IMR-90 (cell line): ENCODE data around the gene MPL. TPM values are rescaled to one million over a fixed set of nuclear protein-coding genes. Genes with fewer than 3 reads are reported as not detected.

Experiments used
- ATAC-seq: fragments of 200-7000 bp; cut with Tn5 transposase; 2 replicates; pipeline ENCODE4 v1.9.1; 2020; ENCODE audit warnings: low read depth, mild to moderate bottlenecking, moderate library complexity
- BruUV-seq: library from RNA; stranded (reverse); fragments of 400-500 nt; replicated peaks from 2 replicates; lab custom pipeline; 2021; lab: Mats Ljungman, UMichigan
- CTCF ChIA-PET: fragments of 300-600 bp; formaldehyde crosslinking; extraction: SDS; loops from one replicate; lab custom pipeline; 2021; ENCODE audit warnings: antibody characterized with exemption; lab: Yijun Ruan, JAX
- POLR2A ChIA-PET: fragments of 300-600 bp; sonication (Branson Sonifier 250); formaldehyde crosslinking; loops from one replicate; lab custom pipeline; 2022; ENCODE audit warnings: antibody characterized with exemption; ENCODE audit not compliant: unreplicated experiment; lab: Charles Lee
- DNase-seq: peaks from one replicate; pipeline ENCODE4 v3.0.0; 2013
- H2AFZ ChIP-seq: replicated peaks from 2 replicates; pipeline ENCODE3; 2013; ENCODE audit warnings: low read length, mild to moderate bottlenecking; ENCODE audit not compliant: poor library complexity
- H2AK5ac ChIP-seq: 2 replicates; pipeline ENCODE4 v1.6.1; 2013; ENCODE audit warnings: low read depth, low read length, inconsistent platforms
- H2AK9ac ChIP-seq: replicated peaks from 2 replicates; pipeline ENCODE3; 2013; ENCODE audit warnings: mild to moderate bottlenecking, low read depth, low read length, moderate library complexity; ENCODE audit not compliant: poor library complexity
- H2BK120ac ChIP-seq: 2 replicates; pipeline ENCODE4 v1.6.1; 2013; ENCODE audit warnings: low read depth, low read length, inconsistent platforms
- H2BK15ac ChIP-seq: 3 replicates; pipeline ENCODE4 v1.6.1; 2013; ENCODE audit warnings: low read depth, low read length, inconsistent platforms
- H2BK20ac ChIP-seq: 2 replicates; pipeline ENCODE4 v1.6.1; 2013; ENCODE audit warnings: low read depth, mild to moderate bottlenecking, inconsistent platforms, low read length, moderate library complexity
- H2BK5ac ChIP-seq: 2 replicates; pipeline ENCODE4 v1.6.1; 2013; ENCODE audit warnings: mild to moderate bottlenecking, low read depth, low read length, inconsistent platforms; ENCODE audit not compliant: poor library complexity, severe bottlenecking
- H3K14ac ChIP-seq: replicated peaks from 2 replicates; pipeline ENCODE4 v1.6.1; 2013; ENCODE audit warnings: low read depth, low read length, inconsistent platforms
- H3K18ac ChIP-seq: 2 replicates; pipeline ENCODE4 v1.6.1; 2013; ENCODE audit warnings: low read depth, low read length, control low read depth
- H3K23ac ChIP-seq: 2 replicates; pipeline ENCODE4 v1.6.1; 2013; ENCODE audit warnings: low read depth, low read length, inconsistent platforms
- H3K27ac ChIP-seq: 2 replicates; pipeline ENCODE4 v1.5.1; 2013; ENCODE audit warnings: mild to moderate bottlenecking, control low read depth, low read length; ENCODE audit not compliant: insufficient read depth
- H3K27me3 ChIP-seq: 2 replicates; pipeline ENCODE4 v1.6.1; 2013; ENCODE audit warnings: low read length; ENCODE audit not compliant: control insufficient read depth, insufficient read depth
- H3K36me3 ChIP-seq: 2 replicates; pipeline ENCODE4 v1.6.1; 2013; ENCODE audit warnings: low read length, mixed read lengths; ENCODE audit not compliant: control insufficient read depth, insufficient read depth
- H3K4ac ChIP-seq: 2 replicates; pipeline ENCODE4 v1.6.1; 2013; ENCODE audit warnings: low read depth, low read length, inconsistent platforms
- H3K4me1 ChIP-seq: 2 replicates; pipeline ENCODE4 v1.6.1; 2013; ENCODE audit warnings: low read length, mixed read lengths; ENCODE audit not compliant: control insufficient read depth, insufficient read depth
- H3K4me2 ChIP-seq: 2 replicates; pipeline ENCODE4 v1.6.1; 2013; ENCODE audit warnings: low read depth, mild to moderate bottlenecking, control low read depth, low read length, moderate library complexity
- H3K4me3 ChIP-seq: 2 replicates; pipeline ENCODE4 v1.5.1; 2013; ENCODE audit warnings: low read depth, mild to moderate bottlenecking, control low read depth, low read length, moderate library complexity; ENCODE audit not compliant: insufficient read depth
- H3K56ac ChIP-seq: 2 replicates; pipeline ENCODE4 v1.6.1; 2013; ENCODE audit warnings: low read length, inconsistent platforms; ENCODE audit not compliant: insufficient read depth; ENCODE audit errors: extremely low read depth
- H3K79me1 ChIP-seq, 2 experiments: 2 replicates each; pipeline ENCODE4 v1.6.1; 2013; ENCODE audit warnings: low read length in 2 of 2, inconsistent platforms in 1 of 2, low read depth in 1 of 2
- H3K9ac ChIP-seq: 2 replicates; pipeline ENCODE4 v1.6.1; 2013; ENCODE audit warnings: low read depth, low read length, control low read depth
- H3K9me1 ChIP-seq: 2 replicates; pipeline ENCODE4 v1.6.1; 2013; ENCODE audit warnings: low read length, inconsistent platforms; ENCODE audit not compliant: insufficient read depth
- H3K9me3 ChIP-seq: 2 replicates; pipeline ENCODE4 v1.6.1; 2013; ENCODE audit warnings: low read length; ENCODE audit not compliant: control insufficient read depth, insufficient read depth
- H4K20me1 ChIP-seq: 2 replicates; pipeline ENCODE4 v1.6.1; 2013; ENCODE audit warnings: low read length, inconsistent platforms; ENCODE audit not compliant: insufficient read depth
- H4K5ac ChIP-seq: 2 replicates; pipeline ENCODE4 v1.6.1; 2013; ENCODE audit warnings: mild to moderate bottlenecking, low read depth, low read length, control low read depth
- H4K8ac ChIP-seq, 2 experiments: 2 replicates each; pipeline ENCODE4 v1.6.1; 2013; ENCODE audit warnings: low read depth in 2 of 2, low read length in 2 of 2, control low read depth in 1 of 2, inconsistent platforms in 1 of 2
- H4K91ac ChIP-seq: 2 replicates; pipeline ENCODE4 v1.6.1; 2013; ENCODE audit warnings: low read depth, low read length, inconsistent platforms; ENCODE audit not compliant: insufficient read depth
- CHD1 ChIP-seq: IDR thresholded peaks from 2 replicates; pipeline ENCODE4 v1.6.1; 2012; ENCODE audit warnings: low read depth, low read length, improper control_type of control experiment
- ELK1 ChIP-seq: fragments of 150-350 bp; IDR thresholded peaks from 2 replicates; pipeline ENCODE4 v1.6.1; 2016; ENCODE audit warnings: low read depth, mild to moderate bottlenecking, low read length, moderate library complexity, borderline replicate concordance
- MXI1 ChIP-seq: IDR thresholded peaks from 2 replicates; pipeline ENCODE4 v1.6.1; 2012; ENCODE audit warnings: low read depth, mild to moderate bottlenecking, low read length, moderate library complexity, borderline replicate concordance
- POLR2A ChIP-seq: IDR thresholded peaks from 2 replicates; pipeline ENCODE4 v1.6.1; 2012; ENCODE audit warnings: mild to moderate bottlenecking, low read depth, low read length
- RFX5 ChIP-seq: IDR thresholded peaks from 2 replicates; pipeline ENCODE4 v1.8.0; 2012; ENCODE audit warnings: low read depth, mild to moderate bottlenecking, low read length, moderate library complexity
- SMC3 ChIP-seq: fragments of 150-350 bp; IDR thresholded peaks from 2 replicates; pipeline ENCODE4 v1.6.1; 2016; ENCODE audit warnings: low read depth, mild to moderate bottlenecking, antibody characterized with exemption, low read length, moderate library complexity
- WGBS, 2 experiments: methylation state at CpG; one replicate each; pipeline versions ENCODE4 v1.1.5 to v1.1.7; 2013; ENCODE audit warnings: missing lambda C conversion rate in 2 of 2; ENCODE audit not compliant: insufficient read length in 1 of 2; ENCODE audit errors: extremely low coverage in 2 of 2; 5-methylcytosine and 5-hydroxymethylcytosine counted together
- dilution Hi-C: fragments of 300-500 bp; cut with HindIII; formaldehyde crosslinking; loops from one replicate; pipeline ENCODE4 v1.14.3; 2018; ENCODE audit warnings: low sequenced_read_pairs; ENCODE audit not compliant: unreplicated experiment
- in situ Hi-C: fragments of 300-500 bp; cut with MboI; formaldehyde crosslinking; loops from 3 replicates; pipeline ENCODE4 v1.14.3; 2019; ENCODE audit warnings: low sequenced_read_pairs, inconsistent platforms, mixed read lengths
- intact Hi-C: fragments of 100-400 bp; cut with micrococcal nuclease; formaldehyde crosslinking; loops from 2 replicates; pipeline ENCODE4 v1.10.0; 2022
- polyA plus RNA-seq, 3 experiments: library from polyadenylated mRNA; depleted of rRNA; stranded (reverse); fragments of >200 nt; gene quantifications; 2 replicates each; pipeline ENCODE4 v1.2.3, GENCODE V29; 2012; ENCODE audit warnings: low replicate concordance in 1 of 3
- total RNA-seq: library from RNA; depleted of rRNA; stranded (reverse); fragments of >200 nt; gene quantifications from 2 replicates; pipeline ENCODE4 v1.2.3, GENCODE V29; 2012

Gene MPL
- total and polyA plus RNA-seq, 2 of the 4 experiments (the other 2 are of a cell fraction) = 0.12 TPM; not detected in 1

- no peaks in the 10 kb centered on the region for H3K27me3 ChIP-seq
- H3K9me3 ChIP-seq = no peaks in the 10 kb centered on the region
- no peaks in the 10 kb centered on the region for H4K20me1 ChIP-seq
- H2AK5ac ChIP-seq = no peak overlapping the region
- H2BK15ac ChIP-seq = no peak overlapping the region
- CTCF ChIA-PET = no interaction called here
- no TSS peak for BruUV-seq
- no peaks in the 10 kb centered on the region for H3K79me1 ChIP-seq
- no peak overlapping the region for H4K8ac ChIP-seq
- no peak overlapping the region for H2BK120ac ChIP-seq
- H4K91ac ChIP-seq = no peak overlapping the region
- POLR2A ChIA-PET = no interaction called here
- no peak overlapping the region for H2AFZ ChIP-seq
- ATAC-seq = no peak
- peaks cover 5% of the 10 kb centered on the region for H3K4me1 ChIP-seq
- H3K4ac ChIP-seq = no peak overlapping the region
- H3K9me1 ChIP-seq = peaks cover 3% of the 10 kb centered on the region; the same call in 1 of the 2 replicates
- no peak overlapping the region for H3K56ac ChIP-seq
- no peak overlapping the region for H2BK5ac ChIP-seq
- H3K14ac ChIP-seq = no peak overlapping the region
- in situ Hi-C loops (no loop called here), intact Hi-C loops (no loop called here), dilution Hi-C loops (no loop called here)
- no peak overlapping the region for H4K5ac ChIP-seq
- no peak overlapping the region for H3K4me2 ChIP-seq
- H3K36me3 ChIP-seq = no peaks in the 10 kb centered on the region
- no peak overlapping the region for H3K4me3 ChIP-seq
- H3K9ac ChIP-seq = no peak overlapping the region
- H3K27ac ChIP-seq = no peak overlapping the region
- DNase-seq = no peak
- H2AK9ac ChIP-seq = peak overlapping the region; percentile 44
- no CpG with 5 or more reads among the region's 5 CpGs for WGBS, 2 experiments
- H3K23ac ChIP-seq = no peak overlapping the region
- no peak overlapping the region for H2BK20ac ChIP-seq
- TF ChIP-seq SMC3 (no peak), RFX5 (no peak), POLR2A (no peak), ELK1 (no peak), CHD1 (no peak), MXI1 (no peak)
- no peak overlapping the region for H3K18ac ChIP-seq
Observed at GRCh38 chr1:43319288-43319687, 18.3 kb upstream of the MPL start.
